Activated T-cell treated with anti-CD3 and anti-CD28 coated beads, Interleukin-2, amount 50 U/mL, for 1 hour (primary cell): ENCODE data around the gene NDUFAF7.
"Not testable (repeated sequence)": the region's sequence is repeated elsewhere in the genome, so short reads cannot be mapped to it uniquely, and the experiment has no call there.

Source experiments
- DNase-seq: peaks from one replicate; pipeline ENCODE4 v3.0.0-alpha.2; 2020

The NDUFAF7 gene

DNA sequence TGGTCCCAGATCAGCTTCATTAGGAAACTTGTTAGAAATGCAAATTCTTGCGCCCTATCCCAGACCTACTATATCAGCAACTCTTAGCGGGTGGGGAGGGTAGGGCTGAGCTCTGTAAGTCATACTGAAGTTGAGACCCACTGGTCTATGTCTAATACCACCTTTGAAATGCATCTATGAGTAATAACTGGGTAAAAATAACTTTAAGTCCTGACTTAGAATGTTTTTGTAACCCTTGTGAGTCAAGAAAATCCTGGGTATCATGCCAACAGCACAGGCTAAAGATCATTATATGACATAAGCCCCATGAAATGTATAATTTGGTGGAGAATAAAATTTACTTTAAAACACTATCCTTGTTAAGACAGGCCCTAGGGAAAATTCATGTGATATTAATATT lies 51.7 kb downstream of the NDUFAF7 start:
- no peak for DNase-seq

DNA sequence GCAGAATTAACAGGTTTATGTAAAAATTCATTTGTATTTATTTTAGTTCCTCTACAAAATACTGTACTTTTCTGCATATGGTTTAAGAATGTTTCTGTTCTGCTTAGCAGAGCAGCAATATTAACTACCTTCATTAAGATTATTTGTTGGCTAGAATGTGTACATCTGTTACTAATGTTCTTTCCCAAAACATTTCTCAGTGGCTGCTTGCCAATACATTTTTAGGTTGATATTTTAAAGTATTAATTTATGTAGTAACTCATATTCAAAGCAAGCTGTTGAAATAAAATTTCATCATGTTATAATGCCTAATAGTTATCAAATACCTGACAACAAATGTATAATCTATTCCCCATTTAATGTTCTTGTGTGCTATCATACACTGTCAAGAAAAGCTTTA lies 52.9 kb downstream of the NDUFAF7 start:
- DNase-seq, result no peak

DNA sequence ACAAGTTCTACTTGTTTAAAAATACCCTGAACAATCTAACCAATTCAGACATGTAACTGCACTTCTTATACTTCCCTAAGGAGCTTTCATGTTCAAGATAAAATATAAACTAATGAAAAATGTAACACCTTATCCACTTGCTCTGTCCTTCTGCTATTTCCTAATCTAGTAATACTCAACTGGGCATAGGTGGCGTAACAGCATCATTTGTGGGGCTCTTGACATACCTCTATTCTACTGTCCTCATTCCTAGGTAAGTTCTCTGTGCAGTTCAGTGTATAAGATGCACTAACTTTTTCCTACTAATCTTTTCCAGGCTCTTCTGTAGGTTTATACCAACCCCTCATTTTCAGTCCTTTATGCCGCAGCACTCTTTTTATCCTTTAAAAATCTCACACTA lies 56.5 kb downstream of the NDUFAF7 start:
- DNase-seq, result no peak

DNA sequence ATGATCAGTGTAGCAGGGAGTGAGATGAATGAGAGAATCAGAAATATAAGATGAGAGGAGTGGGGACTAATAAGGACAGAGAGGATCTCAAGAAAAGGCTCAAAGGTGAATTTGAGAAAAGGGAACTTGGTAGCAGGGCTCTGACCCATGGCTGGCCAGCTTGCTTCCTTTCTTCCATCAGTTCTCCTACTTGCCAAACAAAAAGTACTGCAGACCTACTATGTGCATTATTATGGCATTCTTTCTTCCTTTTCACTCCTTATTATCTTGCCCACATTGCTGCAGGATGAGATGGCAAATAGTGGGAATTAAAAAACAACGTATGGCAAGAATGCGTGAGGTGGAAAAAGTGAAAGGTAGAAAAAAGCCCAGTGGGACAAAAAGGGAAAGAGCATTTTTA lies 60.2 kb downstream of the NDUFAF7 start:
- DNase-seq, result no peak

DNA sequence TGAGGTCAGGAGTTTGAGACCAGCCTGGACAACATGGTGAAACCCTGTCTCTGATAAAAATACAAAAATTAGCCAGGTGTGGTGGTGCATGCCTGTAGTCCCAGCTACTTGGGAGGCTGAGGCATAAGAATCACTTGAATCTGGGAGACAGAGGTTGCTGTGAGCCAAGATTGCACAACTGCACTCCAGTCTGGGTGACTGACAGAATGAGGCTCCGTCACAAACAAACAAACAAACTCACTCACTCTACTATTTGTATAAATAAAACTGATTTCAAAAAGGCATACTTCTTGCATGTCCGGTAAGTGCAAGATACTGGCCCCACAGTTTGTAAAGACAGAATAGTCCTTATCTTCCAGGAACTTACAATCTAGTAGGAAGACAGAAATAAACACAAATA lies 63.4 kb downstream of the NDUFAF7 start:
- DNase-seq, result not testable (repeated sequence)

DNA sequence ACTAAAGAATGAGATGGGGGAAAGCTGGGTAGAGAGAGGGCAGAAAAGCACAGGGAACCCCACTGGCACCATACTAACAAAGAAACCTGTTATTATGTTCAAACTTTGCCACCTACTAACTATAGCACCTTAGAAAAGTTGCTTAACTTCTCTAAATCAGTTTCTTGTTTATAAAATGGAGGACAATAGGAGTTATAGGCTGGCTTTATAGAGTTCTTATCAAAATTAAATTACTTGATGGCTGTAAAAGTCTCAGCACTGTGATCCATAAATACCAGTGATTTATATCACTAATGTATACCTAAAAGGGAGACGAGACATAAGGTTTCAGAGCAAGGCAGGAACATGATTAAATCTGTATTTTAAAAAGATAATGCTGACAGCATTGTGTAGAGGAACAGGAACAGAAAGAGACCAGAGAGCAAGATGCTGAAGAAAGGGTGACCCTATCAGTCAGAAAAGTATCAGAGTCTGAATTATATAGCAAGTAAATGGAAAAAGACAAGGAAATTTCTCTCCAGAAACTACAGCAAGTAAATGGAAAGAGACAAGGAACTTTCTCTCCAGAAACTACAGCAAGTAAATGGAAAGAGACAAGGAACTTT lies 64.1 kb downstream of the NDUFAF7 start:
- DNase-seq, result no peak

DNA sequence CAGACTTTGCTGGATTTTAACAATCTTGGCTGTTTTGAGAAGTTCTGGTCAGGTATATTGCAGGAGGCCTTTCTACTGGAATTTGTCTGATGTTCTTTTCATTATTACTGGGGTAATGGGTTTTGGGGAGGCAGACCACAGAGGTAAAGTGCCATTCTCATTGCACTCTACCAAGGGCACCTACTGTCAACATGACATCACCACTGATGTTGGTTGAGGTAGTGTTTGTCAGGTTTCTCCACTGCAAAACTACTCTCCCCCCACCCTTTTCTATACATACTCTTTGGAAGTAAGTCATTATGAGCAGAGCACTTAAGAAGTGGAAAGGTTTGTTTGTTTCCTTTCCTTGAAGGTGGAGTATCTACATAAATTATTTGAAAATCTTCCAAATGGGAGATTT lies 66.2 kb downstream of the NDUFAF7 start:
- no peak for DNase-seq
